ENCODE data around the gene ERI2. TPM values are rescaled to one million over a fixed set of nuclear protein-coding genes. Genes with fewer than 3 reads are reported as not detected.

The ERI2 gene
- total RNA-seq, 1 donor from 2014 or later: 17.6 TPM

- no peak for TF ChIP-seq CTCF (IDR thresholded peaks at IDR 0.05)
- intact Hi-C loops (cut with DNase I): loop anchor here (10.0 kb wide), 1 partner anchor 233 kb away; no protein-coding TSS in a partner anchor
These were observed 45.3 kb upstream of the ERI2 start for GRCh38 chr16:20851601-20852000.

GRCh38 chr16:20850981-20851380 is 44.7 kb upstream of the ERI2 start:
- ATAC-seq (peak; percentile 23 to 35), DNase-seq (no peak)
- intact Hi-C loops (cut with DNase I): loop anchor here (10.0 kb wide), 1 partner anchor 234 kb away; no protein-coding TSS in a partner anchor
- Histone ChIP-seq H3K27ac (peak overlapping the region; percentile 76), H3K9me3 (no peaks in the 10 kb centered on the region), H3K4me1 (peaks cover 49% of the 10 kb centered on the region), H3K27me3 (ENCODE audit: low read depth) (no peaks in the 10 kb centered on the region), H3K36me3 (no peaks in the 10 kb centered on the region), H3K4me3 (no peak overlapping the region)
- TF ChIP-seq CTCF (IDR thresholded peaks at IDR 0.05): no peak

More at GRCh38 chr16:20851601-20852000, 45.3 kb upstream of the ERI2 start:
- peak overlapping the region; percentile 76 for H3K27ac ChIP-seq
- no peaks in the 10 kb centered on the region for H3K27me3 ChIP-seq (ENCODE audit: low read depth)
- ATAC-seq (peak; percentile 90 to 91), DNase-seq (peak; percentile 75)
- H3K9me3 ChIP-seq: no peaks in the 10 kb centered on the region
- peaks cover 53% of the 10 kb centered on the region for H3K4me1 ChIP-seq
- H3K36me3 ChIP-seq: no peaks in the 10 kb centered on the region
- H3K4me3 ChIP-seq: no peak overlapping the region

GRCh38 chr16:20849589-20850390 is 43.5 kb upstream of the ERI2 start:
- no peaks in the 10 kb centered on the region for H3K36me3 ChIP-seq
- peak overlapping the region; percentile 76 for H3K27ac ChIP-seq
- peaks cover 52% of the 10 kb centered on the region for H3K4me1 ChIP-seq
- H3K9me3 ChIP-seq: no peaks in the 10 kb centered on the region
- peak; percentile 98 for TF ChIP-seq CTCF (IDR thresholded peaks at IDR 0.05)
- ATAC-seq: peak; percentile 64 to 82
- H3K27me3 ChIP-seq (ENCODE audit: low read depth): no peaks in the 10 kb centered on the region
- H3K4me3 ChIP-seq: no peak overlapping the region
- intact Hi-C loops (cut with DNase I): loop anchor here (10.0 kb wide), 1 partner anchor 235 kb away; no protein-coding TSS in a partner anchor
- DNase-seq: peak; percentile 67

GRCh38 chr16:20847550-20847949 is 41.3 kb upstream of the ERI2 start:
- no peak overlapping the region for H3K4me3 ChIP-seq
- H3K27ac ChIP-seq: no peak overlapping the region
- H3K36me3 ChIP-seq: no peaks in the 10 kb centered on the region
- intact Hi-C loops (cut with DNase I): no loop called here
- ATAC-seq: no peak
- no peak for TF ChIP-seq CTCF (IDR thresholded peaks at IDR 0.05)
- peaks cover 36% of the 10 kb centered on the region for H3K4me1 ChIP-seq
- H3K27me3 ChIP-seq (ENCODE audit: low read depth): no peaks in the 10 kb centered on the region
- DNase-seq: no peak
- no peaks in the 10 kb centered on the region for H3K9me3 ChIP-seq

- TF ChIP-seq CTCF (IDR thresholded peaks at IDR 0.05): no peak
- no peak for DNase-seq
- ATAC-seq: no peak
- intact Hi-C loops (cut with DNase I): no loop called here
- H3K4me1 ChIP-seq: peaks cover 28% of the 10 kb centered on the region
- no peak overlapping the region for H3K4me3 ChIP-seq
- no peaks in the 10 kb centered on the region for H3K36me3 ChIP-seq
- no peaks in the 10 kb centered on the region for H3K27me3 ChIP-seq (ENCODE audit: low read depth)
- no peaks in the 10 kb centered on the region for H3K9me3 ChIP-seq
- no peak overlapping the region for H3K27ac ChIP-seq
These were observed 40.3 kb upstream of the ERI2 start for GRCh38 chr16:20846551-20846950.

Measured in lower lobe of right lung (tissue), 2 donors.